Glutamatergic neuron (in vitro differentiated cells): ENCODE measurements around the gene ATF7. TPM values are rescaled to one million over a fixed set of nuclear protein-coding genes. Genes with fewer than 3 reads are reported as not detected.
A peak's percentile ranks its signal among the peaks of the same experiment; 100 is the strongest.

Source experiments
- DNase-seq: peaks from one replicate; pipeline ENCODE4 v3.0.0; 2022
- H3K27ac Mint-ChIP-seq: one replicate; pipeline ENCODE4 v1.8.0; 2020; ENCODE audit warnings: mild to moderate bottlenecking, mixed read lengths, inconsistent platforms; ENCODE audit not compliant: unreplicated experiment
- H3K27me3 Mint-ChIP-seq: one replicate; pipeline ENCODE4 v1.8.0; 2020; ENCODE audit warnings: mild to moderate bottlenecking, moderate library complexity, mixed read lengths, inconsistent platforms; ENCODE audit not compliant: unreplicated experiment
- H3K36me3 Mint-ChIP-seq: one replicate; pipeline ENCODE4 v1.8.0; 2020; ENCODE audit warnings: mild to moderate bottlenecking, mixed read lengths, inconsistent platforms; ENCODE audit not compliant: unreplicated experiment
- H3K4me1 Mint-ChIP-seq: one replicate; pipeline ENCODE4 v1.8.0; 2020; ENCODE audit warnings: mild to moderate bottlenecking, low read depth, mixed read lengths, inconsistent platforms; ENCODE audit not compliant: unreplicated experiment
- H3K4me3 Mint-ChIP-seq: one replicate; pipeline ENCODE4 v1.8.0; 2020; ENCODE audit warnings: mild to moderate bottlenecking, mixed read lengths, inconsistent platforms; ENCODE audit not compliant: unreplicated experiment
- H3K9me3 Mint-ChIP-seq: one replicate; pipeline ENCODE4 v1.8.0; 2020; ENCODE audit warnings: mild to moderate bottlenecking, moderate library complexity, mixed read lengths, inconsistent platforms; ENCODE audit not compliant: unreplicated experiment
- CTCF ChIP-seq: fragments of 200-600 bp; sonication (generic); IDR thresholded peaks from one replicate; pipeline ENCODE4 v1.5.0; 2021; ENCODE audit not compliant: partially characterized antibody, unreplicated experiment
- total RNA-seq: library from RNA; stranded (reverse); fragmentation: NEBNext Ultra II Directional; extraction: Animal tissue kit (Norgen Biotek cat#: 25700); gene quantifications from one replicate; pipeline ENCODE4 v1.2.1, GENCODE V29; 2021; ENCODE audit not compliant: unreplicated experiment

ATF7 gene
- total RNA-seq, 1 donor from 2014 or later, result 36.0 TPM

- no peaks in the 10 kb centered on the region for H3K9me3 Mint-ChIP-seq
- H3K27ac Mint-ChIP-seq, result no peak overlapping the region
- H3K4me1 Mint-ChIP-seq, result peaks cover 30% of the 10 kb centered on the region
- H3K27me3 Mint-ChIP-seq, result no peaks in the 10 kb centered on the region
- no peaks in the 10 kb centered on the region for H3K36me3 Mint-ChIP-seq
- no peak overlapping the region for H3K4me3 Mint-ChIP-seq
- no peak for DNase-seq
- no peak for TF ChIP-seq CTCF
These were observed 36.8 kb downstream of the ATF7 start for GRCh38 chr12:53589423-53589822.

GRCh38 chr12:53588123-53588522 is 38.1 kb downstream of the ATF7 start:
- no peak overlapping the region for H3K4me3 Mint-ChIP-seq
- no peak for DNase-seq
- no peaks in the 10 kb centered on the region for H3K9me3 Mint-ChIP-seq
- no peaks in the 10 kb centered on the region for H3K27me3 Mint-ChIP-seq
- H3K4me1 Mint-ChIP-seq, result peaks cover 22% of the 10 kb centered on the region
- H3K27ac Mint-ChIP-seq, result no peak overlapping the region
- no peak for TF ChIP-seq CTCF
- H3K36me3 Mint-ChIP-seq, result peaks cover 5% of the 10 kb centered on the region

GRCh38 chr12:53586745-53587144 is 39.4 kb downstream of the ATF7 start:
- Mint-ChIP-seq H3K36me3 (peaks cover 5% of the 10 kb centered on the region), H3K4me3 (no peak overlapping the region), H3K27me3 (no peaks in the 10 kb centered on the region), H3K9me3 (no peaks in the 10 kb centered on the region), H3K27ac (peak overlapping the region; percentile 5), H3K4me1 (peaks cover 14% of the 10 kb centered on the region)
- TF ChIP-seq CTCF, result no peak
- DNase-seq, result no peak

- DNase-seq, result no peak
- Mint-ChIP-seq H3K4me1 (peaks cover 6% of the 10 kb centered on the region), H3K36me3 (peaks cover 5% of the 10 kb centered on the region), H3K9me3 (no peaks in the 10 kb centered on the region), H3K4me3 (no peak overlapping the region), H3K27me3 (no peaks in the 10 kb centered on the region), H3K27ac (peak overlapping the region; percentile 81)
- no peak for TF ChIP-seq CTCF
These were observed 40.6 kb downstream of the ATF7 start for GRCh38 chr12:53585448-53586125.

- no peak for DNase-seq
- Mint-ChIP-seq H3K4me3 (no peak overlapping the region), H3K27me3 (peaks cover 2% of the 10 kb centered on the region), H3K4me1 (peaks cover under 1% of the 10 kb centered on the region), H3K27ac (no peak overlapping the region), H3K9me3 (no peaks in the 10 kb centered on the region), H3K36me3 (peaks cover 5% of the 10 kb centered on the region)
- TF ChIP-seq CTCF, result no peak
These were observed 46.6 kb downstream of the ATF7 start for GRCh38 chr12:53579545-53579955.
